Hematopoietic multipotent progenitor cell treated with erythropoietin and hydrocortisone succinate and interleukin-3 and kit ligand, for 15 days (in vitro differentiated cells): ENCODE data around the gene CCDC47.
"Not testable (repeated sequence)": the region's sequence is repeated elsewhere in the genome, so short reads cannot be mapped to it uniquely, and the experiment has no call there.

Experiments
- DNase-seq: peaks from one replicate; pipeline ENCODE4 v3.0.0-alpha.2; 2015; ENCODE audit warnings: low spot score

Gene CCDC47, protein sequence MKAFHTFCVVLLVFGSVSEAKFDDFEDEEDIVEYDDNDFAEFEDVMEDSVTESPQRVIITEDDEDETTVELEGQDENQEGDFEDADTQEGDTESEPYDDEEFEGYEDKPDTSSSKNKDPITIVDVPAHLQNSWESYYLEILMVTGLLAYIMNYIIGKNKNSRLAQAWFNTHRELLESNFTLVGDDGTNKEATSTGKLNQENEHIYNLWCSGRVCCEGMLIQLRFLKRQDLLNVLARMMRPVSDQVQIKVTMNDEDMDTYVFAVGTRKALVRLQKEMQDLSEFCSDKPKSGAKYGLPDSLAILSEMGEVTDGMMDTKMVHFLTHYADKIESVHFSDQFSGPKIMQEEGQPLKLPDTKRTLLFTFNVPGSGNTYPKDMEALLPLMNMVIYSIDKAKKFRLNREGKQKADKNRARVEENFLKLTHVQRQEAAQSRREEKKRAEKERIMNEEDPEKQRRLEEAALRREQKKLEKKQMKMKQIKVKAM

GRCh38 chr17:63773272-63774140 lies at the start of gene CCDC47:
TSS of gene CCDC47 (minus strand) at chr17:63773597. CDS start at chr17:63766175, 7,422 bp downstream.
- DNase-seq: peak; percentile 97

- no peak for DNase-seq
Observed at GRCh38 chr17:63822537-63822936, 49.1 kb upstream of the CCDC47 start.

DNA sequence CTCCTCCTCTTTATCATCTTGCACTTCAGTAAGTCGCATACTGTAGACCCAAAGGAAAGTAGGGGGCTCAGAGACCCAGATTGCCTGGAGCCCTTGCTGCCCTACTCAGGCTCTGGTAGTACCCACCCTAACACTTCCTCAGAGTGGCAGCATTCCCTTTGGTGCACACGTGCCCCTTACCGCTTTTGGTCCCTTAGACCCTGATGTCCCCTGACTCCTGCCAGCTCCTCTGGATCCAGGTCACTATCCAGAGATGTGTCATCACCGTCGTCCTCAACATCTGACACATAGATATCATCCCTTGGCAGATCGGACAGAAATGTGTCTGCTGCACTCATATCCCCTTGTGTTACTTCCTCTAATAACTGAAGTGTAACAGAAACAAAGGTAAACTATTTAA lies 48.4 kb upstream of the CCDC47 start:
- no peak for DNase-seq

- DNase-seq: no peak
Observed at GRCh38 chr17:63820963-63821561, 47.7 kb upstream of the CCDC47 start.

DNA sequence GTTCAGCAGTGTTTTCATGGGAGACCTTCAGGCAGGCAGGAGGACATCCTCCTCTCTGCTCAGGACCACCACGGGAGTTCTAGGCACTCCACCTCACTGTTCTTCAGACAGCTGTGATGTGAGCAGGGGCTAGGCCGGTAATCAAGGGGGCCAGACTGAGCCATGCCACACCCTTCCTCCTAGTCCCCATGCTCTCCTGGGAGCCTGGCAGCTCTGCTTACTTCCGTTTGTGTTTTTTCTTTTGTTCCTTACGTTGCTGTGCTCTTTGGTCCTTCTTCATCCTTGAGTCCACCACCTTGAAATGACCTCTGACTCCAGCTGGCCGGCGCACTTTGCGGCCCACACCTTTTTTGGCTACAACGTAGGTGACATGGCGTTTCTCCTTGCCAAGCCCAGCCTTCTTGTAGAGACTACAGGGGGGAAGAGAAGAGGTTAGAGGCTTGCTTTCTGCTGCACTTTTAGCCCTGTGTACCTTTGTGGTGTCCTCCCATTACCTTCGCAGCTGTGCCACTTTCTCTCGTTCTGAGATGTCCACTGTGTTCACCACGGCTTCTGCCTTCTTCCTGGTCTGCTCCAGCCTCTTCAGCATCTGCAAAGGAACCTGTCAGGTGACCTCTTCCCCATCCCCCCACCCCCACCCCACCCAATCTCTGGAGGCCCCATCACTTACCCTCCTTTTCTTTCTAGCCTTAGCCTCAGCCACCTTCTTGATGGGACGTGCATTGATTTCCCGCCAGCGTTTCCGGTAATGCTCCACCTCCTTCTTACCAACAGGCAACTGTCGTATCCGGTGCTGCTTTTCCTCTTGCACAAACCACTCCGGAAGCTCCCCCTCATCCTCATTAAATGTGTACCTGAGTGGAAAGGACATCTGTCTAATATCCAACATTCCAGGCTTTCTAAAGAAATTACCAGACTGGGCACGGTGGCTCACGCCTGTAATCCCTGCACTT lies 46.5 kb upstream of the CCDC47 start:
- DNase-seq: no peak

DNA sequence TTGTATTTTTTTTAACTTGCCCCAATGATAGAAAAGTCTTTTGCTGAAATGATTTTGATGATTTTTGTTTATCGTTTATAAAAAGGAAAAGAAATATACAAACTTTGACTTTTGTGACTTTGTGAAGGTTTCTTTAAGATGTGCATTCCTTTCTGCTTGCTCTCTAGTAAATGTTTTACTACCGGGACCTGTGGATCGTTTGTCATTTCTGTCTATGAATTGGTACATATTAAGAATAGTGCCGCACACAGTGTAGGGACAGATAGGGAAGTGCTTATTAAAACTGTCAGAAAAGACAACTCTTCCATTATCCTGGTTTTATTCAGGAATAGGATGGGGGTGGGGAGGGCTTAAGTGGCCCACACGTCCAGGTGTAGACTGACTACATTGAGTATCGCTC lies 45.7 kb upstream of the CCDC47 start:
- DNase-seq: no peak

DNA sequence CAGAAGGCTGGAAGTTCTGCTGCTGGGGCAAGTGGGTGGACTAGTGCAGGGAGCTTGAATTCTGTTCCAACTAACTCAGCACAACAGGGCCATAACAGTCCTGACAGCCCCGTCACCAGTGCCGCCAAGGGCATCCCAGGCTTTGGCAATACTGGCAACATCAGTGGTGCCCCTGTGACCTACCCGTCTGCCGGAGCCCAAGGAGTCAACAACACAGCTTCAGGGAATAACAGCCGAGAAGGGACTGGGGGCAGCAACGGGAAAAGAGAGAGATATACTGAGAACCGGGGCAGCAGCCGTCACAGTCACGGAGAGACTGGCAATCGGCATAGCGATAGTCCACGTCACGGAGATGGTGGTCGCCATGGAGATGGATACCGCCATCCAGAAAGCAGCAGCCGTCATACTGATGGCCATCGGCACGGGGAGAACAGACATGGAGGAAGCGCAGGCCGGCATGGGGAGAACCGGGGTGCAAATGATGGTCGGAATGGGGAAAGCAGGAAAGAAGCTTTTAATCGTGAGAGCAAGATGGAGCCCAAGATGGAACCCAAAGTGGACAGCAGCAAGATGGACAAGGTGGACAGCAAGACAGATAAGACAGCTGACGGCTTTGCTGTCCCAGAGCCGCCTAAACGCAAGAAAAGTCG lies 44.5 kb upstream of the CCDC47 start:
- DNase-seq: no peak

DNA sequence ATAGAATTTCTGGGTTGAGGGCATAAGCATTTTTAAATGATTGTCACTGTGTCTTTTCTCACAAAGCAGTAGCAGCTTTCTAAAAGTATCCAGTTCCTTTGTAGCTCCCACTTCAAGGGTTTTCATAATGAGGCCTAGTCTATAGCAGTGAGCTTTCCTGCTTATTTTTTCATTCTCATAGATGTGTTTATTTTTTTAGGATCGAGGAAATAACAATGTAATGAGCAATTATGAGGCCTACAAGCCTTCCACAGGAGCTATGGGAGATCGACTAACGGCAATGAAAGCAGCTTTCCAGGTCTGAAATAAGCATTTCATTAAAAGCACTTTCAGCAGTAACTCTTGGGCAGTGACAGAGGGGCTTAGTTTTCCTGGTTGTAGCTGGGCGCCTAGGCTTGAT lies 43.3 kb upstream of the CCDC47 start:
- DNase-seq: no peak

- DNase-seq: no peak
Observed at GRCh38 chr17:63816123-63816522, 42.7 kb upstream of the CCDC47 start.

- DNase-seq: no peak
Observed at GRCh38 chr17:63809970-63810369, 36.6 kb upstream of the CCDC47 start.

- peak; percentile 51 for DNase-seq
Observed at GRCh38 chr17:63805591-63805990, 32.2 kb upstream of the CCDC47 start.

DNA sequence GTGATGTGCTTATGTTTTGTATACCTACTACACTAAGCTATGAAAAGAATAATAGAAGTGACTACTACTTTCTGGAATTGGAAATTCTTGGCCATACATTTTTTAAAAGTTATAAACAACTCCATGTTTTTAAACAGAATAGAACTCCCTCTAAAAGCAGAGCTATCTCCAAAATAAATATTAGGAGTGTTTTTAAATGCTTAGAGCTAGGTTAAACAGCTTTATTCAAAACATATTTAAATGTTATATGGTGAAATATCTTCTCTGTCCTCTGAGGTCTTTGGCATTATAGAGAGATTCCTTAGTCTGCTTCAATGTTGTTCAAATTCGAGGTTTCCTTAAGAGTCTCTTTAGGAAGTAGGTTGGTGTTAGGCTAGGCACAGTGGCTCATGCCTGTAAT lies 30.9 kb upstream of the CCDC47 start:
- no peak for DNase-seq

GRCh38 chr17:63800783-63801182 lies 27.4 kb upstream of the CCDC47 start:
- DNase-seq: no peak

DNA sequence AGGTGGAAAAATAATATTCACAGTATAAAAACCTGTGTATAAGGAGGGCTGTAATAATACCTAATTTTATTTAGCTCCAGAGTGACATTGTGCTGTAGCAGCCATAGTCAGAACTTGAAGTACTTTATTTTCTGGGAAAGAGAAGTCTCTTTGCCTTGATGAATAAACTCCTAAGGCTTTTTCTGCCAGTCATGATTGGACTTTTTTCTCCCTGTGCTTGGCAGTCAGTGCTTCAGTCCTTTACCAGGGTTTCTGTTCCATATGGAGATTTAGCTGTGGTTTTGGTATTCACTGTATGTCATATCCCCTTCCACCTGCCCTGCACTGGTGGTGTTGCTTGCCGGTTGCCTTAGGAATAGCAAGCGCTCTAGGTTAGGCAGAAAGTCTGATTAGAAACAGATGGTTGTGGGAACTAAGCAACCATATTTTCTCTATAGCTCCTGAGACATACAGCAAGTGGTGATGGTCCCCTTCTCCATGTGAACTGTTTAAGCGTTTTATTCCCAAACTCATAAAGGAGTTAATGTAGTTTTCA lies 25.2 kb upstream of the CCDC47 start:
- no peak for DNase-seq

DNA sequence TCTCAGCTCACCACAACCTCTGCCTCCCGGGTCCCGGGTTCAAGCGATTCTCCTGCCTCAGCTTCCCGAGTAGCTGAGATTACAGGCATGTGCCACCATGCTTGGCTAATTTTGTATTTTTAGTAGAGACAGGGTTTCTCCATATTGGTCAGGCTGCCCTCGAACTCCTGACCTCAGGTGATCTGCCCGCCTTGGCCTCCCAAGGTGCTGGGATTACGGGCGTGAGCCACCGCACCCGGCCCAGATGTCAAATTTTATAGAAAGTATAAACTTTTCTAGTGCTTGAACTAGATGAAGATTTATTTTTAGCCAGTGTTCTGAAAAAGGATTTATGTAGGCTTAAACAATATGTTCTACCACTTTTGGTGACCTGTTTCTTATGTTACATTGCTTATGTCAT lies 23.0 kb upstream of the CCDC47 start:
- DNase-seq: not testable (repeated sequence)

DNA sequence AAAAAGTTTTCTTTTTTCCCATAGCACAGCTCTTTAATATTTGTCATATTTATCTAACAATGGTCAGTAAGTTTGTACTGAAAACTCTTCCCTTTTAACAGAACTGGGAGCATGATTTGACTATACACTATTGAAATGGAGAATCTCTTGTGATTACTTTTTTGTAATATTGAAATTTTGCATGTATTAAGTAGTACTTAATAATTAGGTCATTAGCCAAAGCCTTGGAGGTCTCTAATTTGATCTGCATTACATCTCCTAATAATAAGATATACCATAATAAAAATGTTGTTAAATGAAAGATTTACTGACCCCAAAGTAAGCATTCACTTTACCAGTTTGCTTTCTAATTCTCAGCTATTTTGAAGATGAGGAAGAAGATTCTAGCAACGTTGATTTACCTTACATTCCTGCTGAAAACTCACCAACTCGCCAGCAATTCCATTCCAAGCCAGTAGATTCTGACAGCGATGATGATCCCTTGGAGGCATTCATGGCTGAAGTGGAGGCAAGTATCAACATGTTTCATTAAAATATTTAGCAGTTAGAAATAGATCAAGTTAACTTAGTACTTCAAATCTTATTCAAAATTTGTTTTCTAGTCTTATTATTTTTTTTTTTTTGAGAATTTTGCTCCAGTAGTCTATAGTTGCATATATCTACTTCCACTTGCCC lies 18.8 kb upstream of the CCDC47 start:
- no peak for DNase-seq

DNA sequence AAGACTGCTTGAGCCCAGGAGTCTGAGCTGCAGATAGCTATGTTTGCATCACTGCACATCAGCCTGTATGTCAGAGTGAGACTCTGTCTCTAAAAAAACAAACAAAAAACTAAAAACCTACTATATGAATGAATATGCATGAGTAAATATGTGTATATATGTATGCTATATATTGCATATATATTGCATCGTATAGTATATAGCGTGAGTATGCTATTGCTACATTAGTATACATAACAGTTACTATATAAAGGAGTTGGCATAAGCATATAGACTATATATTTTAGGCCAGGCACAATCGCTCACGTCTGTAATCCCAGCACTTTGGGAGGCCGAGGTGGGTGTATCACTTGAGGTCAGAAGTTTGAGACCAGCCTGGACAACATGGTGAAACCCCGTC lies 16.7 kb upstream of the CCDC47 start:
- DNase-seq: no peak

- no peak for DNase-seq
Observed at GRCh38 chr17:63786971-63787711, 13.7 kb upstream of the CCDC47 start.

DNA sequence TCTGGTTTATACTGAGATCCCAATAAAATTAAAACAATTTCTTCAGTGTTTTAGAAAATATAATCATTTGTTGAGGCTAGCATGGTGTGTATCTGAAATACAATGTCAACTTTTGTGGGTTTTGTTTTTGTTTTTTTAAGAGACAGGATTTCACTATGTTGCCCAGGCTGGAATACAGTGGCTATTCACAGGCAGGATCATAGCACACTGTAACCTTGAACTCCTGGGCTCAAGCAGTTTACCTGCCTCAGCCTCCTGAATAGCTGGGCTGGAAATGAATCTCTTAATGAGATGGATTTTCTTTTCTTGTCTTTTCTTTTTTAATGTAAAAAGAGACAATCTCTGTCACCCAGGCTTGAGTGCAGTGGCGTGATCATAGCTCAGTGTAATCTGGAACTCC lies 12.7 kb upstream of the CCDC47 start:
- DNase-seq: no peak
